ENCODE data around the gene MFN2.
A peak's percentile ranks its signal among the peaks of the same experiment; 100 is the strongest.
"Not testable (repeated sequence)": the region's sequence is repeated elsewhere in the genome, so short reads cannot be mapped to it uniquely, and the experiment has no call there.

Gene MFN2

GRCh38 chr1:12001249-12001917 lies 21.1 kb downstream of the MFN2 start:
- peak; percentile 9 for DNase-seq

GRCh38 chr1:12001996-12002493 lies 21.8 kb downstream of the MFN2 start:
- DNase-seq: no peak

- DNase-seq: no peak
Observed at GRCh38 chr1:12003762-12004161, 23.5 kb downstream of the MFN2 start.

GRCh38 chr1:12005488-12006166 lies 25.4 kb downstream of the MFN2 start:
- DNase-seq: no peak

- no peak for DNase-seq
Observed at GRCh38 chr1:12006167-12006921, 26.1 kb downstream of the MFN2 start.

GRCh38 chr1:12007204-12007603 lies 27.0 kb downstream of the MFN2 start:
- DNase-seq: no peak

- not testable (repeated sequence) for DNase-seq
Observed at GRCh38 chr1:12008355-12008754, 28.1 kb downstream of the MFN2 start.

- no peak for DNase-seq
Observed at GRCh38 chr1:12009318-12009947, 29.2 kb downstream of the MFN2 start.

GRCh38 chr1:12010746-12011570 lies 30.7 kb downstream of the MFN2 start:
- DNase-seq: no peak

- no peak for DNase-seq
Observed at GRCh38 chr1:12011998-12012397, 31.8 kb downstream of the MFN2 start.

GRCh38 chr1:12012560-12013316 lies 32.5 kb downstream of the MFN2 start:
- DNase-seq: no peak

- peak; percentile 48 for DNase-seq
Observed at GRCh38 chr1:12014141-12014991, 34.1 kb downstream of the MFN2 start.

- DNase-seq: no peak
Observed at GRCh38 chr1:12015001-12015491, 34.8 kb downstream of the MFN2 start.

GRCh38 chr1:12015499-12015898 lies 35.3 kb downstream of the MFN2 start:
- no peak for DNase-seq

GRCh38 chr1:12016182-12016581 lies 35.9 kb downstream of the MFN2 start:
- no peak for DNase-seq

GRCh38 chr1:12019858-12020509 lies 39.7 kb downstream of the MFN2 start:
- peak; percentile 55 for DNase-seq

- DNase-seq: no peak
Observed at GRCh38 chr1:12021616-12022015, 41.4 kb downstream of the MFN2 start.

GRCh38 chr1:12022036-12022435 lies 41.8 kb downstream of the MFN2 start:
- no peak for DNase-seq

GRCh38 chr1:12026586-12026985 lies 46.3 kb downstream of the MFN2 start:
- DNase-seq: no peak

GRCh38 chr1:12028248-12028647 lies 48.0 kb downstream of the MFN2 start:
- DNase-seq: no peak

All from GF-D8 (cell line).